Measurements from ENCODE around the gene PODXL2. TPM values are rescaled to one million over a fixed set of nuclear protein-coding genes. Genes with fewer than 3 reads are reported as not detected.

PODXL2 gene
- total RNA-seq, 4 donors from 2014 or later: 9.7 to 18.9 (median 15.9) TPM

DNA sequence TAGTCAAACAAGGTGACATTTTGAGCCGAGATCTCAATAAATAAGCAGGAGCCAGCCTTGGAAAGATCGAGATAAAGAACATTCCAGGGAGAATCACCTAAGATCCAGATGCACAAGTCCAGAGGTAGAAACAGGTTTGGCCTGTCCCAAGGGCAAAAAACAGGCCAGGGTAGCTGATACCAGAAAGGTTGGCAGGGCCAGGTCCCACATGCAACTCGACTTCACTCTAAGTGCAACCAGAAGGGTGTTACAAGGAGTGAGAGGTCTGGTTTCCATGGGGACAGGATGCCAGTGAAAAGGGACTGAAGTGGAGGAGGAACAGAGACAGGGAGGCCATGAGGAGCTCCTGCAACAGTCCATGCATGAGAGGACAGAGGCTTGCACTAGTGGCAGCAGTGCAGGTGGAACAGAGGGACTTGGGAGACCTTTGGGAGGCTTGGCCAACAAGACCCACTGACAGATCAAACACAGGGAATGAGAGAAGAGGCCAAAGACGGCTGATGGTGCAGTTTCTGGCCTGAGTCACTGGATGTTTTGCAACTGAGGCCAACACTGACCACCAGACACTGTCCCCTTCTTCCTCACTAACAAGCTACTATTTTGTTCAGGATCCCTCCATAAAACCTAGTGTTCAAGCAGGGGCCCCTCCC, 43.7 kb upstream of the PODXL2 start:
- Histone ChIP-seq H3K27me3 (no peaks in the 10 kb centered on the region), H3K27ac (no peak overlapping the region), H3K36me3 (no peaks in the 10 kb centered on the region), H3K9me3 (no peaks in the 10 kb centered on the region), H3K4me3 (no peak overlapping the region), H3K4me1 (peaks cover 10 to 31% (median 22%) of the 10 kb centered on the region in 4 donors)
- TF ChIP-seq POLR2AphosphoS5 (IDR thresholded peaks at IDR 0.05) (no peak), POLR2A (IDR thresholded peaks at IDR 0.05) (no peak), EP300 (IDR thresholded peaks at IDR 0.05; ENCODE audit: low read depth) (no peak)
- TF ChIP-seq, protein P1, sequence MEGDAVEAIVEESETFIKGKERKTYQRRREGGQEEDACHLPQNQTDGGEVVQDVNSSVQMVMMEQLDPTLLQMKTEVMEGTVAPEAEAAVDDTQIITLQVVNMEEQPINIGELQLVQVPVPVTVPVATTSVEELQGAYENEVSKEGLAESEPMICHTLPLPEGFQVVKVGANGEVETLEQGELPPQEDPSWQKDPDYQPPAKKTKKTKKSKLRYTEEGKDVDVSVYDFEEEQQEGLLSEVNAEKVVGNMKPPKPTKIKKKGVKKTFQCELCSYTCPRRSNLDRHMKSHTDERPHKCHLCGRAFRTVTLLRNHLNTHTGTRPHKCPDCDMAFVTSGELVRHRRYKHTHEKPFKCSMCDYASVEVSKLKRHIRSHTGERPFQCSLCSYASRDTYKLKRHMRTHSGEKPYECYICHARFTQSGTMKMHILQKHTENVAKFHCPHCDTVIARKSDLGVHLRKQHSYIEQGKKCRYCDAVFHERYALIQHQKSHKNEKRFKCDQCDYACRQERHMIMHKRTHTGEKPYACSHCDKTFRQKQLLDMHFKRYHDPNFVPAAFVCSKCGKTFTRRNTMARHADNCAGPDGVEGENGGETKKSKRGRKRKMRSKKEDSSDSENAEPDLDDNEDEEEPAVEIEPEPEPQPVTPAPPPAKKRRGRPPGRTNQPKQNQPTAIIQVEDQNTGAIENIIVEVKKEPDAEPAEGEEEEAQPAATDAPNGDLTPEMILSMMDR (IDR thresholded peaks at IDR 0.05): no peak
- intact Hi-C loops (cut with DNase I; ENCODE audit: low total_unique reads): no loop called here
- no peak for DNase-seq
- in situ Hi-C loops (cut with MboI; ENCODE audit: low pct_ligation_motif_present in 1 of 4, low pct_unique_long_range_greater_than_20kb in 1 of 4, low sequenced_read_pairs in 3 of 4): no loop called here
- 72 to 89% methylated on average over 3 to 4 of the region's 4 CpGs for WGBS, 2 donors (ENCODE audit: low coverage in 1 of 2)

DNA sequence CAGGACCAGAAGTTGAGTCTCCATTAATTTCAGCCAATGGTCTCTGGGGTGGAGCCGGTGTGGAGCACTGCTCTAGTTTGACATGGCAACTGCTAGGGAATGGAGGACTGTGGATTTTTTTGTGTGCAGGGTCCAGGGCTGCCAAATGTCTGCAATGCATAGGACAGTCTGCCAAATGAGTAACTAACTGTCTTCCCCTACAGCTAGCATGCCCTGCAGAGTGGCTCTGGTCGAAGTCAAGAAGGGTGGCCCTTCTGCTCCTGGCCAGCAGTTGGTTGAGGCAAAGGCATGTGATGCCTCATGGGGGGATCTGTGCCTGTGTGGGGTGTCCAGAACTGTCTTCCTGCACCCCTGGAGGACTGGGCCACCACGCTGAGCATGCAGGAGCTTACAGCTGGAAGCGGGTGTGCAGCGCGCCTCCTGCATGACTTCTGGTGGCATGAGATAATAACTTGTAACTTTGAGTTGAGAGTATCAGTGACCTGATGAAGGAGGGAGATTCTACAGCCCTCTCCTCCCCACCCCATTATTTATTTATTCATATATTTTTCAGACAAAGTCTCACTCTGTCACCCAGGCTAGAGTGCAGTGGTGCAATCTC, 43.1 kb upstream of the PODXL2 start:
- WGBS, 2 donors (ENCODE audit: low coverage in 1 of 2): 92% methylated on average over 6 of the region's 6 CpGs; no CpG with 5 or more reads in 1 of the 2 donors
- no peaks in the 10 kb centered on the region for H3K9me3 ChIP-seq
- no peak overlapping the region for H3K4me3 ChIP-seq
- peaks cover 10 to 31% (median 22%) of the 10 kb centered on the region in 4 donors for H3K4me1 ChIP-seq
- no peak for DNase-seq
- H3K27me3 ChIP-seq: no peaks in the 10 kb centered on the region
- H3K27ac ChIP-seq: no peak overlapping the region
- no peak for TF ChIP-seq POLR2AphosphoS5 (IDR thresholded peaks at IDR 0.05)
- TF ChIP-seq, protein P1 (IDR thresholded peaks at IDR 0.05): no peak
- no peak for TF ChIP-seq EP300 (IDR thresholded peaks at IDR 0.05; ENCODE audit: low read depth)
- no peak for TF ChIP-seq POLR2A (IDR thresholded peaks at IDR 0.05)
- intact Hi-C loops (cut with DNase I; ENCODE audit: low total_unique reads) (no loop called here), in situ Hi-C loops (cut with MboI; ENCODE audit: low pct_ligation_motif_present in 1 of 4, low pct_unique_long_range_greater_than_20kb in 1 of 4, low sequenced_read_pairs in 3 of 4) (no loop called here)
- no peaks in the 10 kb centered on the region for H3K36me3 ChIP-seq

DNA sequence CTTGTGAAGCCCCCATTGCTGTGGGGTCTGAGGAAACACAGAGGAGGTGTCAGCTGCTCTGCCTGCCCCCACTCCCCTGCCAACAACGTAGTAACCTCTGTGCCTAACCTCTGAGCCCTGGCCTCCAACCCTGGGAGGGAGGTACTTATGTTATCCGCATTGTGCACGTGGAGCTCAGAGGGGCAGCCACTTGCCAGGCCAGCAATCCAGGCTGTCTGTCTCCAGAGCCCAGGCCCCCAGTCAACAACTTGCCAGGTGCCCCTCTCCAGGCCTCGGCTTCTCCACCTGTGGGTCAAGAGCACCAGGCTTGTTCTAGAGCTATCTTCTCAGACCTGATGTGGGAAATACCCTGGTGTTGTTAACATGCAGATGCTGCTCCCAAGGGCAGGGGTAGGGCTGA, 41.1 kb upstream of the PODXL2 start:
- peaks cover 17 to 40% (median 31%) of the 10 kb centered on the region in 4 donors for H3K4me1 ChIP-seq
- WGBS, 2 donors (ENCODE audit: low coverage in 1 of 2): 86% methylated on average over 4 of the region's 4 CpGs; no CpG with 5 or more reads in 1 of the 2 donors
- H3K4me3 ChIP-seq: no peak overlapping the region
- intact Hi-C loops (cut with DNase I; ENCODE audit: low total_unique reads) (no loop called here), in situ Hi-C loops (cut with MboI; ENCODE audit: low pct_ligation_motif_present in 1 of 4, low pct_unique_long_range_greater_than_20kb in 1 of 4, low sequenced_read_pairs in 3 of 4) (no loop called here)
- H3K27me3 ChIP-seq: no peaks in the 10 kb centered on the region
- DNase-seq: no peak
- TF ChIP-seq, protein P1 (IDR thresholded peaks at IDR 0.05): no peak
- H3K36me3 ChIP-seq: no peaks in the 10 kb centered on the region
- H3K27ac ChIP-seq: no peak overlapping the region
- H3K9me3 ChIP-seq: no peaks in the 10 kb centered on the region

DNA sequence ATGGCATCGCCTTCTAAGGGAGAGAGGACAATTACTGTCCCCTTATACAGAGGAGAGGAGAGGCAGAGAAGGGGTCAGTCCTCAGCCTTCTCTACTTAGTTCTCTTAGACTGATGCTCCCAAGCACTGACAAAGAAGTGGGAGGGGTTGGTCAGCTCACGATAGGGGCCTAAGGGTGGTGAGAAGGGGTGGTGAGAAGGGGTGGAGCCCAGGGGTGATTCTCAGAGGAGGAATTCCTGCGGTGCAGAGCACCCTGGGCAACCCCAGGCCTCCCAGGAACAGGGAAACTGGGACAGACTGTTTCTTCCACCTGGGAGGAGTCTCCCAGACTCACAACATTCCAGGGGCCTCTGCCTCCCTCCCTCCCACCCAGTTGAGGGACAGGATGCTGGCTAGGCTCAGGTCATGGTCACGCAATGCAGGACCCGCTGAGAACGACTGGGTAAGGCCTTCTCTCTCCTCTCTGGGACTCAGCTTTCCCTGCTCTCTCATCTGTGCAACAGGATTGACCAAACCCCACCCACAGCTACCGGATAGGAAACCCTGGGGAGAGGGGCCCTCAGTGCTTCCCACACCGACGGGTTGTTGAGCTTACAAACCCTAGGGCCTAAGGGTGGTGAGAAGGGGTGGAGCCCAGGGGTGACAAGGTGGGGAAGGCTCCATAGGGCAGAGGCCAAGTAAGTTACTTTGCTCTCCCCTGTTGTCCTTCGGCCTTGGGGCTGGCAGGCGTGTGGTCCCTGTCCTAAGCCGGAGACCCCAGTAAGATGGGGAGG, 40.0 kb upstream of the PODXL2 start:
- Histone ChIP-seq H3K4me3 (peak overlapping the region; percentile 67 to 99 (median 88)), H3K9me3 (no peaks in the 10 kb centered on the region), H3K27me3 (no peaks in the 10 kb centered on the region), H3K4me1 (peaks cover 17 to 40% (median 31%) of the 10 kb centered on the region in 4 donors), H3K27ac (peak overlapping the region; percentile 85 to 97 (median 93)), H3K36me3 (no peaks in the 10 kb centered on the region)
- TF ChIP-seq, protein P1 (IDR thresholded peaks at IDR 0.05): no peak
- TF ChIP-seq POLR2AphosphoS5 (IDR thresholded peaks at IDR 0.05) (no peak), POLR2A (IDR thresholded peaks at IDR 0.05) (no peak), EP300 (IDR thresholded peaks at IDR 0.05; ENCODE audit: low read depth) (no peak)
- DNase-seq: no peak
- 19% methylated on average over 12 of the region's 12 CpGs; no CpG with 5 or more reads in 1 of the 2 donors for WGBS, 2 donors (ENCODE audit: low coverage in 1 of 2)
- intact Hi-C loops (cut with DNase I; ENCODE audit: low total_unique reads): no loop called here
- in situ Hi-C loops (cut with MboI; ENCODE audit: low pct_ligation_motif_present in 1 of 4, low pct_unique_long_range_greater_than_20kb in 1 of 4, low sequenced_read_pairs in 3 of 4): no loop called here

All from transverse colon (tissue), 4 donors.